ENCODE measurements around the gene HOXA4. TPM values are rescaled to one million over a fixed set of nuclear protein-coding genes. Genes with fewer than 3 reads are reported as not detected.
A peak's percentile ranks its signal among the peaks of the same experiment; 100 is the strongest.

Gene HOXA4
- total and polyA plus RNA-seq, 3 experiments from 2014 or later = 0.11 to 0.20 TPM; not detected in 1

GRCh38 chr7:27098578-27099451 lies 31.7 kb downstream of the HOXA4 start:
- POLR2A ChIA-PET = no interaction called here
- no peaks in the 10 kb centered on the region for H3K9me3 ChIP-seq (ENCODE audit: low read length)
- Mint-ChIP-seq H3K4me3 (peak overlapping the region in 3 of 7 donors; percentile 54 to 94 (median 90)), H3K4me1 (peaks cover 45 to 57% (median 52%) of the 10 kb centered on the region in 3 donors), H3K27me3 (peaks cover 46 to 66% of the 10 kb centered on the region in 2 donors), H3K27ac (peak overlapping the region in 1 of 8 donors; percentile 18), H3K9me3 (no peaks in the 10 kb centered on the region), H3K36me3 (peaks cover 9 to 26% (median 15%) of the 10 kb centered on the region in 3 donors)
- no peak overlapping the region for H3K27ac ChIP-seq (ENCODE audit: low read depth, low read length)
- peaks cover 25% of the 10 kb centered on the region for H3K27me3 ChIP-seq (ENCODE audit: insufficient read depth, low read length, poor library complexity, severe bottlenecking)
- H3K36me3 ChIP-seq (ENCODE audit: insufficient read depth, low read length) = no peaks in the 10 kb centered on the region
- H3K4me1 ChIP-seq (ENCODE audit: insufficient read depth, low read length) = peaks cover 29% of the 10 kb centered on the region
- DNase-seq = no peak
- H3K4me3 ChIP-seq (ENCODE audit: low read length) = no peak overlapping the region
- CTCF ChIA-PET = interaction anchor here (1.8 kb wide), 1 partner anchor 62 kb away, joined by 4 read pairs; no protein-coding TSS in a partner anchor

GRCh38 chr7:27097686-27098577 lies 32.6 kb downstream of the HOXA4 start:
- POLR2A ChIA-PET = no interaction called here
- CTCF ChIA-PET = interaction anchor here (1.8 kb wide), 1 partner anchor 63 kb away, joined by 4 read pairs; no protein-coding TSS in a partner anchor
- H3K36me3 ChIP-seq (ENCODE audit: insufficient read depth, low read length) = no peaks in the 10 kb centered on the region
- no peaks in the 10 kb centered on the region for H3K9me3 ChIP-seq (ENCODE audit: low read length)
- Mint-ChIP-seq H3K36me3 (peaks cover 9 to 26% (median 15%) of the 10 kb centered on the region in 3 donors), H3K4me1 (peaks cover 40 to 51% (median 50%) of the 10 kb centered on the region in 3 donors), H3K27me3 (peaks cover 37 to 65% of the 10 kb centered on the region in 2 donors), H3K27ac (peak overlapping the region in 2 of 8 donors; percentile 18 to 77), H3K9me3 (no peaks in the 10 kb centered on the region), H3K4me3 (peak overlapping the region; percentile 90 to 96 (median 93))
- no peak overlapping the region for H3K4me3 ChIP-seq (ENCODE audit: low read length)
- no peak overlapping the region for H3K27ac ChIP-seq (ENCODE audit: low read depth, low read length)
- DNase-seq = no peak
- H3K27me3 ChIP-seq (ENCODE audit: insufficient read depth, low read length, poor library complexity, severe bottlenecking) = peaks cover 17% of the 10 kb centered on the region
- H3K4me1 ChIP-seq (ENCODE audit: insufficient read depth, low read length) = peaks cover 27% of the 10 kb centered on the region

GRCh38 chr7:27096768-27097514 lies 33.6 kb downstream of the HOXA4 start:
- ChIA-PET CTCF (interaction anchor here (1.0 to 1.8 kb wide), 3 partner anchors 8 to 64 kb away, joined by 4 read pairs; no protein-coding TSS in a partner anchor), POLR2A (interaction anchor here (1.3 kb wide), 1 partner anchor 234 kb away, joined by 7 read pairs; no protein-coding TSS in a partner anchor)
- peaks cover 7% of the 10 kb centered on the region for H3K27me3 ChIP-seq (ENCODE audit: insufficient read depth, low read length, poor library complexity, severe bottlenecking)
- no peaks in the 10 kb centered on the region for H3K36me3 ChIP-seq (ENCODE audit: insufficient read depth, low read length)
- H3K9me3 Mint-ChIP-seq = no peaks in the 10 kb centered on the region
- no peak for DNase-seq
- H3K27ac ChIP-seq (ENCODE audit: low read depth, low read length) = peak overlapping the region; percentile 38
- H3K9me3 ChIP-seq (ENCODE audit: low read length) = no peaks in the 10 kb centered on the region
- H3K4me1 ChIP-seq (ENCODE audit: insufficient read depth, low read length) = peaks cover 19% of the 10 kb centered on the region
- peak overlapping the region; percentile 90 to 96 (median 93) for H3K4me3 Mint-ChIP-seq
- H3K4me3 ChIP-seq (ENCODE audit: low read length) = peak overlapping the region; percentile 57
- peaks cover 32 to 42% (median 41%) of the 10 kb centered on the region in 3 donors for H3K4me1 Mint-ChIP-seq
- H3K27ac Mint-ChIP-seq = peak overlapping the region; percentile 12 to 97 (median 82)
- peaks cover 30 to 64% of the 10 kb centered on the region in 2 donors for H3K27me3 Mint-ChIP-seq
- H3K36me3 Mint-ChIP-seq = peaks cover 9 to 26% (median 15%) of the 10 kb centered on the region in 3 donors

GRCh38 chr7:27095897-27096767 lies 34.4 kb downstream of the HOXA4 start, which contains the start of gene HOXA1:
Gene HOXA1 (minus strand): TSS chr7:27096000. CDS start chr7:27095912, 88 bp downstream.
- peaks cover 9 to 21% (median 10%) of the 10 kb centered on the region in 3 donors for H3K36me3 Mint-ChIP-seq
- peak within 1 kb of the TSS; percentile 90 to 96 (median 93) for H3K4me3 Mint-ChIP-seq
- H3K9me3 ChIP-seq (ENCODE audit: low read length) = no peaks in the 10 kb centered on the region
- H3K4me1 Mint-ChIP-seq = peaks cover 28 to 38% (median 36%) of the 10 kb centered on the region in 3 donors
- peak within 1 kb of the TSS; percentile 38 for H3K27ac ChIP-seq (ENCODE audit: low read depth, low read length)
- H3K27ac Mint-ChIP-seq = peak within 1 kb of the TSS; percentile 59 to 97 (median 86)
- no peaks in the 10 kb centered on the region for H3K36me3 ChIP-seq (ENCODE audit: insufficient read depth, low read length)
- ChIA-PET CTCF (interaction anchor here (0.9 to 1.3 kb wide), 3 partner anchors 8 to 65 kb away, joined by 3 to 4 read pairs (median 4); no protein-coding TSS in a partner anchor), POLR2A (interaction anchor here (1.3 kb wide), 1 partner anchor 233 kb away, joined by 7 read pairs; no protein-coding TSS in a partner anchor)
- peaks cover 19% of the 10 kb centered on the region for H3K4me1 ChIP-seq (ENCODE audit: insufficient read depth, low read length)
- peaks cover 5% of the 10 kb centered on the region for H3K27me3 ChIP-seq (ENCODE audit: insufficient read depth, low read length, poor library complexity, severe bottlenecking)
- peak; percentile 66 to 86 (median 76) for DNase-seq
- no peaks in the 10 kb centered on the region for H3K9me3 Mint-ChIP-seq
- H3K4me3 ChIP-seq (ENCODE audit: low read length) = peak within 1 kb of the TSS; percentile 57
- H3K27me3 Mint-ChIP-seq = peaks cover 22 to 64% of the 10 kb centered on the region in 2 donors

- Mint-ChIP-seq H3K4me3 (peak overlapping the region; percentile 90 to 96 (median 93)), H3K4me1 (peaks cover 26 to 38% (median 36%) of the 10 kb centered on the region in 3 donors), H3K36me3 (peaks cover 1 to 14% (median 5%) of the 10 kb centered on the region in 3 donors), H3K27ac (peak overlapping the region; percentile 43 to 92 (median 82)), H3K9me3 (no peaks in the 10 kb centered on the region), H3K27me3 (peaks cover 21 to 64% of the 10 kb centered on the region in 2 donors)
- H3K27ac ChIP-seq (ENCODE audit: low read depth, low read length) = no peak overlapping the region
- H3K9me3 ChIP-seq (ENCODE audit: low read length) = no peaks in the 10 kb centered on the region
- H3K36me3 ChIP-seq (ENCODE audit: insufficient read depth, low read length) = no peaks in the 10 kb centered on the region
- peak overlapping the region; percentile 51 for H3K4me3 ChIP-seq (ENCODE audit: low read length)
- peak in 3 of 5 donors; percentile 12 to 56 (median 14) for DNase-seq
- H3K27me3 ChIP-seq (ENCODE audit: insufficient read depth, low read length, poor library complexity, severe bottlenecking) = peaks cover 11% of the 10 kb centered on the region
- H3K4me1 ChIP-seq (ENCODE audit: insufficient read depth, low read length) = peaks cover 19% of the 10 kb centered on the region
- POLR2A ChIA-PET = interaction anchor here (0.7 kb wide), 1 partner anchor 96 kb away, joined by 5 read pairs; no protein-coding TSS in a partner anchor
- CTCF ChIA-PET = interaction anchor here (0.9 to 1.3 kb wide), 3 partner anchors 55 to 1203 kb away, joined by 3 read pairs; no protein-coding TSS in a partner anchor
These were observed 35.3 kb downstream of the HOXA4 start for GRCh38 chr7:27095050-27095896.
